Hepatocyte (in vitro differentiated cells): ENCODE measurements around the gene TRPC4AP. TPM values are rescaled to one million over a fixed set of nuclear protein-coding genes. Genes with fewer than 3 reads are reported as not detected.

Experiments used
- DNase-seq: peaks from one replicate; pipeline ENCODE4 v3.0.0-alpha.2; 2016; ENCODE audit warnings: low spot score
- H2AFZ ChIP-seq: fragments of 200-600 bp; sonication (generic); 2 replicates; pipeline ENCODE4 v1.6.0; 2016; ENCODE audit warnings: antibody characterized with exemption, mild to moderate bottlenecking
- H3K27ac ChIP-seq: fragments of 200-600 bp; sonication (generic); 2 replicates; pipeline ENCODE4 v1.5.1; 2016; ENCODE audit warnings: mild to moderate bottlenecking
- H3K27me3 ChIP-seq: fragments of 200-600 bp; sonication (generic); 2 replicates; pipeline ENCODE4 v1.6.1; 2016
- H3K36me3 ChIP-seq: fragments of 200-600 bp; sonication (generic); replicated peaks from 2 replicates; pipeline ENCODE4 v1.5.1; 2016; ENCODE audit warnings: low read depth; ENCODE audit not compliant: insufficient read depth
- H3K4me1 ChIP-seq: fragments of 200-600 bp; sonication (generic); 2 replicates; pipeline ENCODE4 v1.5.1; 2016; ENCODE audit warnings: mild to moderate bottlenecking, moderate library complexity; ENCODE audit not compliant: insufficient read depth
- H3K4me2 ChIP-seq: fragments of 200-600 bp; sonication (generic); 2 replicates; pipeline ENCODE4 v1.6.0; 2016
- H3K4me3 ChIP-seq: fragments of 200-600 bp; sonication (generic); 2 replicates; pipeline ENCODE4 v1.5.1; 2016; ENCODE audit warnings: mild to moderate bottlenecking
- H3K79me2 ChIP-seq: fragments of 200-600 bp; sonication (generic); 2 replicates; pipeline ENCODE4 v1.6.0; 2017; ENCODE audit warnings: mild to moderate bottlenecking
- H3K9me2 ChIP-seq: fragments of 200-600 bp; sonication (generic); replicated peaks from 2 replicates; pipeline ENCODE4 v1.6.0; 2017; ENCODE audit warnings: mild to moderate bottlenecking; ENCODE audit not compliant: insufficient read depth
- H3K9me3 ChIP-seq: fragments of 200-600 bp; sonication (generic); 2 replicates; pipeline ENCODE4 v1.5.1; 2016; ENCODE audit warnings: low read depth, mild to moderate bottlenecking
- H4K20me1 ChIP-seq: fragments of 200-600 bp; sonication (generic); 2 replicates; pipeline ENCODE4 v1.6.0; 2016; ENCODE audit warnings: mild to moderate bottlenecking; ENCODE audit not compliant: insufficient read depth, poor library complexity, severe bottlenecking
- CTCF ChIP-seq: fragments of 200-600 bp; sonication (generic); IDR thresholded peaks from 2 replicates; pipeline ENCODE4 v1.5.1; 2016; ENCODE audit warnings: antibody characterized with exemption, mild to moderate bottlenecking; ENCODE audit not compliant: poor library complexity
- EZH2 ChIP-seq: fragments of 200-600 bp; sonication (generic); IDR thresholded peaks from 2 replicates; pipeline ENCODE4 v1.6.1; 2016; ENCODE audit warnings: antibody characterized with exemption, mild to moderate bottlenecking, borderline replicate concordance
- EZH2phosphoT487 ChIP-seq: fragments of 200-600 bp; sonication (generic); IDR thresholded peaks from one replicate; pipeline ENCODE4 v1.6.1; 2018; ENCODE audit warnings: antibody characterized with exemption, mild to moderate bottlenecking, low read depth, moderate library complexity; ENCODE audit not compliant: unreplicated experiment, severe bottlenecking
- WGBS: methylation state at CpG from one replicate; pipeline ENCODE4 v1.1.6; 2016; ENCODE audit warnings: low lambda C conversion rate; ENCODE audit errors: missing lambda C conversion rate; 5-methylcytosine and 5-hydroxymethylcytosine counted together
- polyA plus RNA-seq: library from polyadenylated mRNA; unstranded; fragments of >200 nt; fragmentation: Nextera tagmentation; extraction: Ambion mirVana; gene quantifications from 2 replicates; pipeline ENCODE4 v1.2.1, GENCODE V29; 2016
- total RNA-seq: library from RNA; depleted of rRNA; stranded (reverse); fragments of >200 nt; gene quantifications from 2 replicates; pipeline ENCODE4 v1.2.3, GENCODE V29; 2014

TRPC4AP gene
- total and polyA plus RNA-seq, 2 experiments from 2014 or later, result 88.6 to 94.9 TPM

DNA sequence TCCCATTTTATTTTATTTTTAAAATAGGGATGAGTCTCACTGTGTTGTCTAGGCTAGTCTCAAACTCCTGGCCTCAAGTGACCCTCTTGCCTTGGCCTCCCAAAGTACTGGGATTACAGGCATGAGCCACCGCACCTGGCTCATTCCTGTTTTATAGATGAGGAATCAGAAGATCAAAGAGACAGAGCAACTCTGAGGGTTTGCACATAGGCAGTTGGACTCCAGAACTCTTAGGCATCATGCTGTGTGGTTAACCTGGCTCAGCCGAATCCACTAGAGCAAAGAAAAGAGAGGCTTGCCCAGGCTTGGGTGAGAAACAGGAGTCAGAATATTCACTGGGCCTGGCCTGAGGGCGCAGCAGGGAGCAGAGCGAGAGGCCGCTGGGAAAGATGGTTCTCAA lies 127.6 kb downstream of the TRPC4AP start:
- H3K36me3 ChIP-seq, result no peaks in the 10 kb centered on the region
- no peaks in the 10 kb centered on the region for H3K79me2 ChIP-seq
- TF ChIP-seq EZH2, result no peak
- TF ChIP-seq CTCF, result no peak
- no peak for TF ChIP-seq EZH2phosphoT487
- no peak overlapping the region for H3K27ac ChIP-seq
- no peak overlapping the region for H3K4me3 ChIP-seq
- WGBS, result 83% methylated on average over 5 of the region's 5 CpGs
- no peaks in the 10 kb centered on the region for H3K9me3 ChIP-seq
- H4K20me1 ChIP-seq, result no peaks in the 10 kb centered on the region
- H3K4me2 ChIP-seq, result no peak overlapping the region
- H3K27me3 ChIP-seq, result peaks cover 7% of the 10 kb centered on the region
- H3K9me2 ChIP-seq, result no peaks in the 10 kb centered on the region
- no peak overlapping the region for H2AFZ ChIP-seq
- H3K4me1 ChIP-seq, result no peaks in the 10 kb centered on the region
- no peak for DNase-seq

- TF ChIP-seq CTCF (no peak), EZH2 (no peak)
- Histone ChIP-seq H3K27me3 (peaks cover 7% of the 10 kb centered on the region), H3K27ac (no peak overlapping the region), H3K9me3 (no peaks in the 10 kb centered on the region), H3K79me2 (no peaks in the 10 kb centered on the region), H3K36me3 (no peaks in the 10 kb centered on the region), H3K9me2 (no peaks in the 10 kb centered on the region), H3K4me1 (no peaks in the 10 kb centered on the region), H3K4me3 (no peak overlapping the region), H4K20me1 (no peaks in the 10 kb centered on the region), H3K4me2 (no peak overlapping the region), H2AFZ (no peak overlapping the region)
- no peak for DNase-seq
- WGBS, result 92% methylated on average over 5 of the region's 5 CpGs
Measured at GRCh38 chr20:34964486-34964885, 128.1 kb downstream of the TRPC4AP start.

DNA sequence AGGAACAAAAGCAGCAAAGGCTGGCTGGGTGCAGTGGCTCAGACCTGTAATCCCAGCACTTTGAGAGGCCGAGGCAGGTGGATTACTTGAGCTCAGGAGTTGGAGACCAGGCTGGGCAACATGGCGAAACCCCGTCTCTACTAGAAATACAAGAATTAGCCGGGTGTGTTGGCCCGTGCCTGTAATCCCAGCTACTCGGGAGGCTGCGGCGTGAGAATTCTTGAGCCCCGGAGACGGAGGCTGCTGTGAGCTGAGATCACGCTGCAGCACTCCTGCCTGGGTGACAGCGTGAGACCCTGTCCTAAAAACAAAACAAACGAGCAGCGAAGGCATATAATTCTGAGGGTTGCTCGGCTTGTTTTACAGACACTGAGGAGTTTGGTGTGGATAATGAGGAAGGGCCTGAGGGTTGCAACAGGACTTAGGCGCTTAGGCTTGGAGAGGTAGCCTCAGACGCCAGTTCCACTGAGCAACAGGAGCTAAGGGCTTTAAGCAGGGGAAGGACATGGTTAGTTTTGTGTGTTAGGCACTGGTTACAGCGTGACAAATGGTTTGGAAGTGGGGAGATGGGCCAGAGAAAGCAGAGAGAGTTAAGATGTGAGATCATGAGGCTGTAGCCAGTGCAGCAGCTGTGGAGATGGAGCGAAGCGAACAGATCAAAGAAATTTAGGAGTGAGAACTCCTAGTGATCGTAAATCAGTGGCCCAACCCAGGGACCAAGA lies 135.7 kb downstream of the TRPC4AP start:
- Histone ChIP-seq H3K27ac (no peak overlapping the region), H3K36me3 (no peaks in the 10 kb centered on the region), H3K79me2 (peaks cover 8% of the 10 kb centered on the region), H3K9me2 (no peaks in the 10 kb centered on the region), H3K4me1 (peaks cover 11% of the 10 kb centered on the region), H3K9me3 (no peaks in the 10 kb centered on the region), H3K4me2 (no peak overlapping the region), H3K27me3 (no peaks in the 10 kb centered on the region), H4K20me1 (no peaks in the 10 kb centered on the region), H3K4me3 (no peak overlapping the region), H2AFZ (no peak overlapping the region)
- WGBS, result 89% methylated on average over 21 of the region's 21 CpGs
- DNase-seq, result no peak
- TF ChIP-seq CTCF, result no peak
- TF ChIP-seq EZH2, result no peak
- no peak for TF ChIP-seq EZH2phosphoT487
